ENCODE data around the gene GNAI2.

The GNAI2 gene

GRCh38 chr3:50299929-50300680 lies 64.1 kb downstream of the GNAI2 start:
- FAIRE-seq = no peak

- FAIRE-seq = no peak
These were observed 64.8 kb downstream of the GNAI2 start for GRCh38 chr3:50300681-50301254.

- FAIRE-seq = no peak
These were observed 66.3 kb downstream of the GNAI2 start for GRCh38 chr3:50302095-50303012.

GRCh38 chr3:50303013-50303815 lies 67.2 kb downstream of the GNAI2 start, which contains the start of gene HYAL1:
Gene HYAL1, minus strand, starts transcription at chr3:50303574. Its CDS starts 618 bp downstream, at chr3:50302956.
- FAIRE-seq = no peak

GRCh38 chr3:50304601-50305000 lies 68.6 kb downstream of the GNAI2 start:
- FAIRE-seq = no peak
